ENCODE results near the gene KCTD16. TPM values are rescaled to one million over a fixed set of nuclear protein-coding genes. Genes with fewer than 3 reads are reported as not detected.

Gene KCTD16
- total and polyA plus RNA-seq, 2 donors: 0.02 to 0.09 TPM

DNA sequence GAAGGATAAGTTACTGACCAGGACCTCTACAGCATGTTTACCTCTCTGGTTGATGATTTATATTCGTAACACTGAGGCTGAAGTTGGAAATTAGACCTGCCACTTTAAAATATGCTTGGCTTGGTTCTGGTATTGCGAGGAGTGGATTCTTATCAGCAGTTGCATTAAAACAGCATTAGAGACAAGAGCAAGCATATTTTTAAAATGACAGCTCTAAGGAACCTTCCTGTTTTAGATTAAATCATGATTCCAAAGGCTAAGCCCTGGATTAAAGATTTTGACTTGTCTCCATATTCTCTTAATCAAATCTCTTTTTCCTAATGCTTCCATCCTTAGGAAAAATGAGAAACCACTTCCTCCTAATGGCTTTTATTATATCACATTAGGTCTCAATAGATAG lies 277.8 kb downstream of the KCTD16 start:
- WGBS: 92% methylated on average over 2 of the region's 2 CpGs
- H3K9me3 ChIP-seq (ENCODE audit: control insufficient read depth in 2 of 2, insufficient read depth in 1 of 2, low read length in 1 of 2): no peaks in the 10 kb centered on the region
- no peaks in the 10 kb centered on the region for H3K4me1 ChIP-seq (ENCODE audit: control insufficient read depth in 2 of 2, insufficient read depth in 2 of 2, low read length in 2 of 2)
- H3K4me3 ChIP-seq (ENCODE audit: low read length in 2 of 2): no peak overlapping the region
- H3K36me3 ChIP-seq (ENCODE audit: control insufficient read depth in 2 of 2, insufficient read depth in 2 of 2, low read length in 1 of 2): no peaks in the 10 kb centered on the region
- no peaks in the 10 kb centered on the region for H3K27me3 ChIP-seq (ENCODE audit: control insufficient read depth in 2 of 2, insufficient read depth in 1 of 2, low read length in 1 of 2)
- no peak for DNase-seq (ENCODE audit: low read depth in 6 of 9, low spot score in 9 of 9)
- H3K27ac ChIP-seq (ENCODE audit: low read depth in 1 of 2, low read length in 1 of 2): no peak overlapping the region

DNA sequence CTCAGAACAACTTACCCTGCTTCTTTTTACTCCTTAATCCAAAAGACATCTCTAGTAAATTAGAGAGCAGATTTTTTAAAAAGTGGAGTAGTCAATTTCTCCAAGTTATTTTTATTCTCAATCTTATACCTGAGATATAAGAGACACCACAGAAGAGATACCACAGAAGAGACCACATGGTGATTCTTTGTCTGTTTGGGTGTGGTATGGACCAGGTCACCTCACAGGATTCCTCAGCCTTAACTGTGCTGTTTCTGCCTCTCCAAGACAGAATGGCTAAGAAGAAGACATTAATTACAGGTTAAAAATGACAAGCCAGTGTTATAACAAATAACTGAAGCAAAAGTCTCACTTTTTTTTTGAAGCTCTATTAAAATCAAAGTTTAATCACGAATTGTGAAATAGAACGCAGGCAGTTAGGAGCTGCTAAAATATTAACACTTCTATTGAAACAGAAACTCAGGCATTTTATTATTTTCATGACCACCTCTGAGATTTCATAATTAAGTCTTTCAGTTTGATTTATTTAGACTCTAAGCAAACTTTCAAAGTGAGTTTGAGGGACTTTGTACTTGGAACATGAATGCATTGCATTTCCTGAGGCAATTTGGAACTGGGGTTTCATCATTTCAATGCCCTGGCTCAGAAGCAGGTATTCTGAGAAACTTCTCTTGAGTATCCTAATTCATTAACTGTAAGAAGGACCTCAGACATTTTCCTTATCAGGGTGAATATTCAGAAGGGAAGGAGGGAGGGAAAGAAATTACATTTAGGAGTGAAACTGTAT lies 280.7 kb downstream of the KCTD16 start:
- no peak for DNase-seq (ENCODE audit: low read depth in 6 of 9, low spot score in 9 of 9)
- Histone ChIP-seq H3K27me3 (ENCODE audit: control insufficient read depth in 2 of 2, insufficient read depth in 1 of 2, low read length in 1 of 2) (no peaks in the 10 kb centered on the region), H3K27ac (ENCODE audit: low read depth in 1 of 2, low read length in 1 of 2) (no peak overlapping the region), H3K36me3 (ENCODE audit: control insufficient read depth in 2 of 2, insufficient read depth in 2 of 2, low read length in 1 of 2) (no peaks in the 10 kb centered on the region), H3K4me3 (ENCODE audit: low read length in 2 of 2) (no peak overlapping the region), H3K4me1 (ENCODE audit: control insufficient read depth in 2 of 2, insufficient read depth in 2 of 2, low read length in 2 of 2) (no peaks in the 10 kb centered on the region), H3K9me3 (ENCODE audit: control insufficient read depth in 2 of 2, insufficient read depth in 1 of 2, low read length in 1 of 2) (no peaks in the 10 kb centered on the region)
- WGBS: 95% methylated on average over 2 of the region's 2 CpGs

DNA sequence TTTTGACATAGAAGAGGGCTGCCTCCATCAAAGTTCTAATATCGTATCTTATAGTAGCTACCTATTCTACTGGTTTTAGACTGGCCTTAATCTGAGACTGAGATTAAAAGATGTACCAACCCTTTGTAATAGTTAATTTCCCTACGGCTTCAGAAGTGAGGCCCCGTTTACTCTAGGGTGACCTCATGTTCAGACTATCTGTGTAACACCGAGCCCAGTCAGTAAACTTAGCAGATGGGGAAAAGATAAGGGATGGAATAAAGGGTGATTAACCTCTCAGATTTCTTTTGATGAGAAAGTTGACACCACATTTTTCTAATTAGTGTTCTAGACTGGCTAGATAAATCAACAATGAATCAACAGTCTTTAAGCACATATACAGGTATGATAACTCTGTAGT lies 283.1 kb downstream of the KCTD16 start:
- Histone ChIP-seq H3K27me3 (ENCODE audit: control insufficient read depth in 2 of 2, insufficient read depth in 1 of 2, low read length in 1 of 2) (no peaks in the 10 kb centered on the region), H3K9me3 (ENCODE audit: control insufficient read depth in 2 of 2, insufficient read depth in 1 of 2, low read length in 1 of 2) (no peaks in the 10 kb centered on the region), H3K36me3 (ENCODE audit: control insufficient read depth in 2 of 2, insufficient read depth in 2 of 2, low read length in 1 of 2) (no peaks in the 10 kb centered on the region), H3K27ac (ENCODE audit: low read depth in 1 of 2, low read length in 1 of 2) (no peak overlapping the region), H3K4me1 (ENCODE audit: control insufficient read depth in 2 of 2, insufficient read depth in 2 of 2, low read length in 2 of 2) (no peaks in the 10 kb centered on the region), H3K4me3 (ENCODE audit: low read length in 2 of 2) (no peak overlapping the region)
- no peak for DNase-seq (ENCODE audit: low read depth in 6 of 9, low spot score in 9 of 9)
- 94% methylated on average over 4 of the region's 4 CpGs for WGBS

DNA sequence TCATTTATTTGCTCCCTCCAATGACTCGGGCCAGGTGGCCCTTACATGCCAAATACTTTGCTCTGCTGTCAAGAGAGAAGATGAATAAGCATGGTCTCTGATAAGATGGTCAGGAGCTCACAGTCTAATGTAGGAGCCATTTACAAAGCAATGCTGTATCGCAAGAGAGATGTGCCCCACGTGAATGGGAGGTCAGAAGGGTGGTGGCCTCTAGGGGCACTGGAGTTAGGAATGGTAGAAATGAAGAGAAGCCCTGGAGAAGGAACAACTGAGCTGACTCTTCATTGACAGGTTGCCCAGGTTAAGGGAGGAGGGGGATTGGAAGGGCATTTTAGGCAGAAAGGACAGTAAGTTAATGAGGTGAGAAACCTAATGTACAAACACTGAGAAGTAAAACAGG lies 286.5 kb downstream of the KCTD16 start:
- Histone ChIP-seq H3K4me1 (ENCODE audit: control insufficient read depth in 2 of 2, insufficient read depth in 2 of 2, low read length in 2 of 2) (no peaks in the 10 kb centered on the region), H3K27ac (ENCODE audit: low read depth in 1 of 2, low read length in 1 of 2) (no peak overlapping the region), H3K9me3 (ENCODE audit: control insufficient read depth in 2 of 2, insufficient read depth in 1 of 2, low read length in 1 of 2) (no peaks in the 10 kb centered on the region), H3K36me3 (ENCODE audit: control insufficient read depth in 2 of 2, insufficient read depth in 2 of 2, low read length in 1 of 2) (no peaks in the 10 kb centered on the region), H3K4me3 (ENCODE audit: low read length in 2 of 2) (no peak overlapping the region), H3K27me3 (ENCODE audit: control insufficient read depth in 2 of 2, insufficient read depth in 1 of 2, low read length in 1 of 2) (no peaks in the 10 kb centered on the region)
- no peak for DNase-seq (ENCODE audit: low read depth in 6 of 9, low spot score in 9 of 9)
- 89% methylated on average over 3 of the region's 3 CpGs for WGBS

DNA sequence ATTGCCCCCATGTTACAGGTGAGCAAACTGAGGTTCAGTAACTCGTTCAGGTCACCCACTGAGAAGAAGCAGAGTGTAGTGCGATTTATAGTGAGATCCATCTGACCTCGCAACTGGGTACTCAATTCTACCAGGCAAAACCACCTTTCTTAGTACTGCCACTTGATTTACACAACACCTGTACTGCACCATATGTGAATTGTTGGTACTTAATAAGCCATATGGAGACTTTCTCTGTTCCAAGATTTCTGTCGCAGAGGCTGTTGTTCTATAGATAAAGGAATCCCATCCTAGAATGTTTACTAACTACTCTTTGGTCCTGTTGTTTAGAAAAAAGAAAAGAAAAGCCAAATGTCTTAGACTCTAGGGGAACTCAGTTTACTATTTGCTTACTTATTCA lies 287.5 kb downstream of the KCTD16 start:
- no peak for DNase-seq (ENCODE audit: low read depth in 6 of 9, low spot score in 9 of 9)
- H3K9me3 ChIP-seq (ENCODE audit: control insufficient read depth in 2 of 2, insufficient read depth in 1 of 2, low read length in 1 of 2): no peaks in the 10 kb centered on the region
- H3K27ac ChIP-seq (ENCODE audit: low read depth in 1 of 2, low read length in 1 of 2): no peak overlapping the region
- no peaks in the 10 kb centered on the region for H3K27me3 ChIP-seq (ENCODE audit: control insufficient read depth in 2 of 2, insufficient read depth in 1 of 2, low read length in 1 of 2)
- 96% methylated on average over 4 of the region's 4 CpGs for WGBS
- H3K4me3 ChIP-seq (ENCODE audit: low read length in 2 of 2): no peak overlapping the region
- H3K36me3 ChIP-seq (ENCODE audit: control insufficient read depth in 2 of 2, insufficient read depth in 2 of 2, low read length in 1 of 2): no peaks in the 10 kb centered on the region
- no peaks in the 10 kb centered on the region for H3K4me1 ChIP-seq (ENCODE audit: control insufficient read depth in 2 of 2, insufficient read depth in 2 of 2, low read length in 2 of 2)

DNA sequence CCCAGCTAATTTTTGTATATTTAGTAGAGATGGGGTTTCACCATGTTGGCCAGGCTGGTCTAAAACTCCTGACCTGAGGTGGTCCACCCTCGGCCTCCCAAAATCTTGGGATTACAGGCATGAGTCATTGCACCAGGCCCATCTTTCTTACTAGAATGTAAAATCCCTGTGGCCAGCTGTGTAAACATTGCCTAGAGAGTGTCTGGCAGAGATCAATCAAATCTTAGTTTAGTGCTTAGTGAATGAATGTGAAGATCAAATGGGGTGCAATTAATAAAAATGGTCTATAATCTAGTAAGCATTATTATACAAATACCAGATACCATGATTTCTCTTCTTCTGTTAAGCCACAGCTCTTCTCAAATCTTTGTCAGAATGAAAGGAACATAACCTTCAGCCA lies 289.9 kb downstream of the KCTD16 start:
- Histone ChIP-seq H3K27me3 (ENCODE audit: control insufficient read depth in 2 of 2, insufficient read depth in 1 of 2, low read length in 1 of 2) (no peaks in the 10 kb centered on the region), H3K4me1 (ENCODE audit: control insufficient read depth in 2 of 2, insufficient read depth in 2 of 2, low read length in 2 of 2) (no peaks in the 10 kb centered on the region), H3K4me3 (ENCODE audit: low read length in 2 of 2) (no peak overlapping the region), H3K27ac (ENCODE audit: low read depth in 1 of 2, low read length in 1 of 2) (no peak overlapping the region), H3K36me3 (ENCODE audit: control insufficient read depth in 2 of 2, insufficient read depth in 2 of 2, low read length in 1 of 2) (no peaks in the 10 kb centered on the region), H3K9me3 (ENCODE audit: control insufficient read depth in 2 of 2, insufficient read depth in 1 of 2, low read length in 1 of 2) (no peaks in the 10 kb centered on the region)
- DNase-seq (ENCODE audit: low read depth in 6 of 9, low spot score in 9 of 9): no peak
- 94% methylated on average over 1 of the region's 1 CpG for WGBS

DNA sequence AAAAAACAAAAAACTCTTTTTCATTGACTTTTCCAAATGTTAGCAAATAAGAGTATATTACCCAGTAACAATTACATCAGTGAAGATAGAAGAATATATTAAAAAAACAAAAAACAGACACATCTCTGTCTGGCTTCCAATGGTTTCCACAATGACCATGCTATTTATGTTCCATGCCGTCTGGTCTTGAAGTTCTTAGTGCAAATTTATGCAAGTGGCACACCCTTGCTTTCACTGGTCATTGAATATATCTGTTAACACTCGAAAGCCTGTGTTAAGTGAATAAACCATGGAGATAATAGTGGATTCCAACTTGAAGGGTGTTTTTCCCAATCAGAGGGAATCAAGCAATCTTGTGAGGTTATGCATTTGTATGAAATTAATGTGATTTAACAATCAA lies 291.9 kb downstream of the KCTD16 start:
- no peak overlapping the region for H3K4me3 ChIP-seq (ENCODE audit: low read length in 2 of 2)
- H3K36me3 ChIP-seq (ENCODE audit: control insufficient read depth in 2 of 2, insufficient read depth in 2 of 2, low read length in 1 of 2): no peaks in the 10 kb centered on the region
- no peak overlapping the region for H3K27ac ChIP-seq (ENCODE audit: low read depth in 1 of 2, low read length in 1 of 2)
- H3K9me3 ChIP-seq (ENCODE audit: control insufficient read depth in 2 of 2, insufficient read depth in 1 of 2, low read length in 1 of 2): no peaks in the 10 kb centered on the region
- DNase-seq (ENCODE audit: low read depth in 6 of 9, low spot score in 9 of 9): no peak
- no peaks in the 10 kb centered on the region for H3K4me1 ChIP-seq (ENCODE audit: control insufficient read depth in 2 of 2, insufficient read depth in 2 of 2, low read length in 2 of 2)
- WGBS: 92% methylated on average over 2 of the region's 2 CpGs
- H3K27me3 ChIP-seq (ENCODE audit: control insufficient read depth in 2 of 2, insufficient read depth in 1 of 2, low read length in 1 of 2): no peaks in the 10 kb centered on the region

DNA sequence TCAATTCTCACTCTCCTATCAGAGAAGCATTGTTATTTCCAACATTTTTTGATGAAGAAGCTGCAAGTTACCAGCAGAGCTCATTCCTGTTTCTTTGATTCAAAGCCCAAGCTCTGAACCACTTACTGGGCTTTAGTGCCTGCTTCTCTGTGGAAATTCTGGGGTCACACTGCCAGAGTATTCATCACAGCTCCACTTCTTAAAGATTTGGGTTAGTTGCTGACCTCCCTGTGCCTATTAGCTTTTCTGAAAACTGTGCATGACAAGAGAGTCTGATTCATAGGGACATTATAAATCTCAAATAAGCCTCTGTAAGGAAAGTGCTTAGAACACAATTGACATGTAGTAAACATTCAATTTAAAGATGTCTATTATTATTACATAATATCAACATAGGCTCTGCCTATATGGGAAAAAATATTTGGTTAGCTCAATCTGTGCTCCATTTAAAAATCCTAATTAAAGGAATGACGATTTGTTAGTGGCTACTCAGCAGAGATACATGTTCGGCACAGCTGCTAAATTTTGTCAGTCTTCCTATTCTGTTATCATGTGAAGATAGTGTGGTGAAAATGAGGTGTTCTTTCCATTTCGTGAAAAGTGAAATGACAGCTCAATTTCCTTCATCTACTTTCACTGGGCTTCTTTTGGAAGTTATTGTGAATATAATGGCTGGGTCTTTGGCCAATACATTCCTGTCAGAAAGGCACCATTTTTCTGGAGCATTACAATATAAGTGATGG lies 293.0 kb downstream of the KCTD16 start:
- H3K27me3 ChIP-seq (ENCODE audit: control insufficient read depth in 2 of 2, insufficient read depth in 1 of 2, low read length in 1 of 2): no peaks in the 10 kb centered on the region
- no peak overlapping the region for H3K4me3 ChIP-seq (ENCODE audit: low read length in 2 of 2)
- 93% methylated on average over 3 of the region's 3 CpGs for WGBS
- no peaks in the 10 kb centered on the region for H3K9me3 ChIP-seq (ENCODE audit: control insufficient read depth in 2 of 2, insufficient read depth in 1 of 2, low read length in 1 of 2)
- H3K4me1 ChIP-seq (ENCODE audit: control insufficient read depth in 2 of 2, insufficient read depth in 2 of 2, low read length in 2 of 2): no peaks in the 10 kb centered on the region
- no peak overlapping the region for H3K27ac ChIP-seq (ENCODE audit: low read depth in 1 of 2, low read length in 1 of 2)
- no peak for DNase-seq (ENCODE audit: low read depth in 6 of 9, low spot score in 9 of 9)
- H3K36me3 ChIP-seq (ENCODE audit: control insufficient read depth in 2 of 2, insufficient read depth in 2 of 2, low read length in 1 of 2): no peaks in the 10 kb centered on the region

DNA sequence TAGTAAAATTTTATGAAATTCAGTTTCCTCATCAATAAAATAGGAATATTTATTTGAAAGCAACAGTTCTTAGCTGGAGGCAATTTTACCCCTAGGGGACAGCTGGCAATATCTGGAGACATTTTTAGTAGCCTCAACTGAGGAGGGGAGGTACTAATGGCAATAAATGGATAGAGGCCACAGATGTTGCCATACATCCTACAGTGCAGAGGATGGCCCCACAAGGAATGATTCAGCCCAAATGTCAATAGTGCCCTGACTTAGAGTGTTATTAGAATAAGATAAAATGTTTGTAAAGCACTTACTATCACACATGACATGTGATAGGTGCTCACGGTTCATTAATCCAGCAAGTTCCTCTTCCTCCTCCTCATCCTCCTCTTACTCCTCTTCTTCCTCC lies 293.6 kb downstream of the KCTD16 start:
- no peak for DNase-seq (ENCODE audit: low read depth in 6 of 9, low spot score in 9 of 9)
- H3K4me1 ChIP-seq (ENCODE audit: control insufficient read depth in 2 of 2, insufficient read depth in 2 of 2, low read length in 2 of 2): no peaks in the 10 kb centered on the region
- no peaks in the 10 kb centered on the region for H3K9me3 ChIP-seq (ENCODE audit: control insufficient read depth in 2 of 2, insufficient read depth in 1 of 2, low read length in 1 of 2)
- H3K36me3 ChIP-seq (ENCODE audit: control insufficient read depth in 2 of 2, insufficient read depth in 2 of 2, low read length in 1 of 2): no peaks in the 10 kb centered on the region
- no peaks in the 10 kb centered on the region for H3K27me3 ChIP-seq (ENCODE audit: control insufficient read depth in 2 of 2, insufficient read depth in 1 of 2, low read length in 1 of 2)
- H3K4me3 ChIP-seq (ENCODE audit: low read length in 2 of 2): no peak overlapping the region
- H3K27ac ChIP-seq (ENCODE audit: low read depth in 1 of 2, low read length in 1 of 2): no peak overlapping the region
- WGBS: 93% methylated on average over 1 of the region's 1 CpG

Data from thymus (tissue), 11 donors.